ENCODE results near the gene SESN2.

The SESN2 gene

GRCh38 chr1:28257736-28258135, 1.6 kb upstream of the SESN2 start:
- no peak for TF ChIP-seq CTCF (IDR thresholded peaks at IDR 0.05; ENCODE audit: insufficient read depth, low read length, poor library complexity, severe bottlenecking)
- DNase-seq (ENCODE audit: extremely low read depth, insufficient read length): no peak
- H3K36me3 ChIP-seq (ENCODE audit: control insufficient read depth, insufficient read depth, low read length): no peaks in the 10 kb centered on the region
- no peak overlapping the region for H3K4me3 ChIP-seq (replicated peaks; ENCODE audit: low read depth, low read length)
- no peaks in the 10 kb centered on the region for H3K27me3 ChIP-seq (replicated peaks; ENCODE audit: control insufficient read depth, insufficient read depth, low read length)

DNA sequence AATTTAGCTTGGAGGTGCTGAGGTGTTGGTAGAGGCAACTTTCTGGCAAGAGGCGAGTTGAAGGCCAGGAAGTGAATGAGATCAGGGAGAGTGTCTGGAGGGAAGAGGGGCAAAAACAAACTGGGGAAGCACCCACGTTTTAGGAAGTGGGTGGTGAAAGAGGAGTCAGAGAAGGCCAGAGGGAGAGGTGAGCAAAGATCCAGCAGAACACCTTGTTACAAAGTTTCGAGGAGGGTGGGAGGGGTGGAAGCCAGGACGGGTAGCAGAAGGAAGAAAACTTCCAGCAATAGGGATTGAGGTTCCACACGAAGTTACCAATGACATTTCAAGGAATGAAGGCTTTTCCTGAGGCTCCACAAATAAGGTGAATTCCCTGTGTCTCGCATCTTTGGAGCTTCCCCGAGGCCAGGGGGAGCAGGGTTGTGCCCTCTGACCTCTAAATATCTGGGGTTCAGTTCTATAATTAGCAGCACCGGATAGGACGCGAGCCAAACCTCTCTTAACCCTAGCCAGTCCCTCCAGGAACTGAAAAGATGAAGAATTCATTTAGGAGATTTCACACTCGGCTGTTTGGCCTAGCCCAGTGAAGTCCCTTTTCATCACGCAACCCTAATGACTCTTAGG, 578 bp upstream of the SESN2 start:
- DNase-seq (ENCODE audit: extremely low read depth, insufficient read length): no peak
- Histone ChIP-seq H3K27me3 (replicated peaks; ENCODE audit: control insufficient read depth, insufficient read depth, low read length) (no peaks in the 10 kb centered on the region), H3K36me3 (ENCODE audit: control insufficient read depth, insufficient read depth, low read length) (no peaks in the 10 kb centered on the region; the same call in none of the 2 replicates), H3K4me3 (replicated peaks; ENCODE audit: low read depth, low read length) (peak overlapping the region; percentile 43)
- no peak for TF ChIP-seq CTCF (IDR thresholded peaks at IDR 0.05; ENCODE audit: insufficient read depth, low read length, poor library complexity, severe bottlenecking)

- DNase-seq (ENCODE audit: extremely low read depth, insufficient read length): peak; percentile 38
- no peaks in the 10 kb centered on the region for H3K27me3 ChIP-seq (replicated peaks; ENCODE audit: control insufficient read depth, insufficient read depth, low read length)
- no peaks in the 10 kb centered on the region; the same call in none of the 2 replicates for H3K36me3 ChIP-seq (ENCODE audit: control insufficient read depth, insufficient read depth, low read length)
- no peak for TF ChIP-seq CTCF (IDR thresholded peaks at IDR 0.05; ENCODE audit: insufficient read depth, low read length, poor library complexity, severe bottlenecking)
- peak overlapping the region; percentile 94 for H3K4me3 ChIP-seq (replicated peaks; ENCODE audit: low read depth, low read length)
These were observed 850 bp downstream of the SESN2 start for GRCh38 chr1:28259934-28260802.

DNA sequence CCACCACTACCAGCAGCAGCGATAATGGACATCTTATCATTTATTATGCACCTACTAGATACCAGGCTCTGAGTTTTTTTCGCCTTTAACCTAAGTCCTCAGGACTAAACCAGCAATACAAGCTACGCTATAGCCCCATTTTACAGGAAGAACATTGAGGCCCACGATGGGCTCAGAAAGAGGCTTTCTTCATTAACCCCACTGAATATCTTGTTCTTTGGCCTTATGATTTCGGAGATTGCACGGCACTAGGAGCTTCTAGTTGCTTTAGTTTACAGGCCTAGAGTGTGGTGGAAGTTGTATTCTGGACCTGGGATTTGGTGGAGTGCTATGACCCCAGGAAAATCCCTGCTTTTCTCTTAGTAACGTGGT, 1.5 kb downstream of the SESN2 start:
- Histone ChIP-seq H3K36me3 (ENCODE audit: control insufficient read depth, insufficient read depth, low read length) (no peaks in the 10 kb centered on the region; the same call in none of the 2 replicates), H3K4me3 (replicated peaks; ENCODE audit: low read depth, low read length) (peak overlapping the region; percentile 94), H3K27me3 (replicated peaks; ENCODE audit: control insufficient read depth, insufficient read depth, low read length) (no peaks in the 10 kb centered on the region)
- DNase-seq (ENCODE audit: extremely low read depth, insufficient read length): no peak
- no peak for TF ChIP-seq CTCF (IDR thresholded peaks at IDR 0.05; ENCODE audit: insufficient read depth, low read length, poor library complexity, severe bottlenecking)

DNA sequence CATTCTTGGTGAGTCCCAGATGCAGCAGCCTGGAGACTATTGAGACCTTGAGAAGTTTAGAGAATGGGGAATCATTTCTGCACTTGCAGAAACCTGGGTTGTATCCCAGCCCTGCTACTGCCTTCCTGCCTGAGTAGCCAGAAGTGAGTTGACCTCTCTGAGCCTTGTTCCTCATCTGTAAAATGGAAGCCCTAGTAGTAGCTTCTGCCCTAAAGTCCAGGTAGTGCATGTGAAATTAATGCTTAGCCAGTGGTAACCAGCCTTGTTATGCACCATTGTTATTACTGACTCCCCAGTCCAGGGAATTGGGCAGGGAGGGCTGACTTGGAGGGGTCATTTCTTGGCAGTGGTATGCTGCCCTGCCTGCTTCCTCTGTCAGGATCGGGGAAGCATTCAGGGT, 5.6 kb downstream of the SESN2 start:
- DNase-seq (ENCODE audit: extremely low read depth, insufficient read length): no peak
- no peaks in the 10 kb centered on the region for H3K27me3 ChIP-seq (replicated peaks; ENCODE audit: control insufficient read depth, insufficient read depth, low read length)
- no peak for TF ChIP-seq CTCF (IDR thresholded peaks at IDR 0.05; ENCODE audit: insufficient read depth, low read length, poor library complexity, severe bottlenecking)
- no peak overlapping the region for H3K4me3 ChIP-seq (replicated peaks; ENCODE audit: low read depth, low read length)
- H3K36me3 ChIP-seq (ENCODE audit: control insufficient read depth, insufficient read depth, low read length): no peaks in the 10 kb centered on the region; the same call in none of the 2 replicates
